Heart left ventricle (tissue), 13 donors: ENCODE measurements around the gene MYO10.

Source experiments
- POLR2A ChIP-seq, 2 donors: fragments of 450-650 bp; IDR thresholded peaks; one replicate each; pipeline ENCODE4 v1.6.1; 2017; ENCODE audit warnings: antibody characterized with exemption in 2 of 2, mild to moderate bottlenecking in 2 of 2, moderate library complexity in 2 of 2
- TF ChIP-seq, protein P1 (sequence below), 12 donors: fragments of 200-600 bp; sonication (generic) in 4 of 12; IDR thresholded peaks; one replicate each; pipeline versions ENCODE4 v1.5.0 to v1.8.0; 2018 to 2022; ENCODE audit warnings: antibody characterized with exemption in 12 of 12, mild to moderate bottlenecking in 5 of 12
- donor health status: ischemic (EF 13 %, LVEDD 7.1; RV severe dilation, severe dysfunction).
- donor health status: DM: no; HTN: yes; CAD: no.
- donor health status: DM: no; HTN: no; CAD: no.
- donor health status: ischemic (EF 25% LVEDD 6.9; RV normal size, moderate dysfunction).
- donor health status: ischemic (EF 25% LVEDD 5.7; RV mildly dilated, moderate dysfunction).
- donor health status: ischemic (EF 35%, LVEDD 5.7; RV mildly dilated, moderate dysfunction).
- donor health status: nonischemic (EF 11% LVEDD 7.7; RV severe dilation, severe dysfunction).
- donor health status: DM: yes; HTN: yes; CAD: no.
- donor health status: PGD.
- donor health status: ischemic (EF 29% LVEDD 5.4; RV normal size, mild dysfunction).
- donor health status: nonischemic (EF 23%, LVEDD 6.1; RV moderate dilation, normal function).

DNA sequence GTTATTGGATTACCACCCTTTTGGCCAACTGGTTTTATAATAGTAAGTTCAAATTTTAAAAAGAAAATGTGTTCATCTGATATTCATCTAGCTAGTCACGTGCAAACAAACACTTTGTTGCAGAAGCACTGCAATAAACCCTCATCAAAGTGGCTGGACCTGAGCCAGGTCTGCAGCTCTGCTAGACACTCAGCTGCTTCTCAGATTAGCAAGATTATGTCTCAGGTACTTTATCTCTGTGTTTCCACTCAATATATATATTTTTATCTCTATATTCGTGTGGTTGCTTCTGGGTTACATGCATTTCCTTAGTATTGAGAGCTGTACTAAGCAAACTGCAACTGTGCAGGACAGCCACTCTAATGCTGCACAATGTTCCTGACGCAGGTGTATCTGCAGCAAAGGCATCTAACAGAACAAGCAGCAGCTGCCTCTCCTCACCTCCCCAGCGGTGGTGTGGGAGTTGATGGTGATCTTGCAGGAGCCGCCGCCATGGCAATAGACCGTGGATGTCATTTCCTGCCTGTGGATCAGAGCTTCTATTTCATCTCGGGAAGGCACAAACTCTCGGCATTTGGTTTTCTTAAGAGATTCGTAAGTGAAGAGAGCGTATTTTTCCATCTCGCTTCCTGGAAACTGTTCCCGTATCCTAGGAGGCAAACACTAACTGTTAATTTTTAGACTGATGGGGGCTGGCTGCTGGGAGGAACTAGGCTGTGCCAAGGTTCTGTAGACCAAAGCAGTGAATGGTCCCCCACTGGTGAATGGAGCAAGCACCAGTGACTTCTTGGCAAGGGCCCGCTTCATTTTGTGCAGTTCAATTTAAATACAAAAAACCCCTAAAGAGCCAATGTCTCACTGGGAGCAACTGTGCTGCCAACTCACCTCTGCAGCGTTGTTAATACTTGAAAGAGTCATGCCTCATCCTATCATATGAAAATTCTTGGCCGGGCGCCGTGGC, 262.6 kb downstream of the MYO10 start:
- TF ChIP-seq, protein P1, sequence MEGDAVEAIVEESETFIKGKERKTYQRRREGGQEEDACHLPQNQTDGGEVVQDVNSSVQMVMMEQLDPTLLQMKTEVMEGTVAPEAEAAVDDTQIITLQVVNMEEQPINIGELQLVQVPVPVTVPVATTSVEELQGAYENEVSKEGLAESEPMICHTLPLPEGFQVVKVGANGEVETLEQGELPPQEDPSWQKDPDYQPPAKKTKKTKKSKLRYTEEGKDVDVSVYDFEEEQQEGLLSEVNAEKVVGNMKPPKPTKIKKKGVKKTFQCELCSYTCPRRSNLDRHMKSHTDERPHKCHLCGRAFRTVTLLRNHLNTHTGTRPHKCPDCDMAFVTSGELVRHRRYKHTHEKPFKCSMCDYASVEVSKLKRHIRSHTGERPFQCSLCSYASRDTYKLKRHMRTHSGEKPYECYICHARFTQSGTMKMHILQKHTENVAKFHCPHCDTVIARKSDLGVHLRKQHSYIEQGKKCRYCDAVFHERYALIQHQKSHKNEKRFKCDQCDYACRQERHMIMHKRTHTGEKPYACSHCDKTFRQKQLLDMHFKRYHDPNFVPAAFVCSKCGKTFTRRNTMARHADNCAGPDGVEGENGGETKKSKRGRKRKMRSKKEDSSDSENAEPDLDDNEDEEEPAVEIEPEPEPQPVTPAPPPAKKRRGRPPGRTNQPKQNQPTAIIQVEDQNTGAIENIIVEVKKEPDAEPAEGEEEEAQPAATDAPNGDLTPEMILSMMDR (IDR thresholded peaks at IDR 0.05), result no peak
- no peak for TF ChIP-seq POLR2A (IDR thresholded peaks at IDR 0.05)
